Measurements from ENCODE around the gene PRDM16.

GRCh38 chr1:3450202-3450863 lies 381.3 kb downstream of the PRDM16 start:
- TF ChIP-seq TCF4 (CRISPR knock-in tag; IDR thresholded peaks at IDR 0.05; ENCODE audit: borderline replicate concordance) (no peak), TOX (CRISPR knock-in tag; IDR thresholded peaks at IDR 0.05; ENCODE audit: borderline replicate concordance) (no peak), PATZ1 (CRISPR knock-in tag; IDR thresholded peaks at IDR 0.05; ENCODE audit: borderline replicate concordance) (no peak), ZNF565 (CRISPR knock-in tag; conservative IDR thresholded peaks at IDR 0.05; ENCODE audit: low read depth) (no peak), ZFP30 (CRISPR knock-in tag; IDR thresholded peaks at IDR 0.05) (no peak), ZC3H10 (CRISPR knock-in tag; IDR thresholded peaks at IDR 0.05) (no peak), POU6F1 (CRISPR knock-in tag; IDR thresholded peaks at IDR 0.05; ENCODE audit: borderline replicate concordance, low read depth) (no peak), ZNF70 (CRISPR knock-in tag; IDR thresholded peaks at IDR 0.05) (no peak), TSHZ2 (CRISPR knock-in tag; IDR thresholded peaks at IDR 0.05) (no peak)
